ENCODE measurements around the gene MORC4.

The MORC4 gene

GRCh38 chrX:106905064-106905708 is 94.8 kb downstream of the MORC4 start:
- DNase-seq: no peak

- DNase-seq: no peak
These were observed 96.0 kb downstream of the MORC4 start for GRCh38 chrX:106903856-106904528.

- no peak for DNase-seq
These were observed 96.7 kb downstream of the MORC4 start, which contains the start of gene RIPPLY1 for GRCh38 chrX:106903291-106903824. Gene RIPPLY1 (minus strand): TSS chrX:106903341. CDS start chrX:106903287, 54 bp downstream.

- no peak for DNase-seq
These were observed 97.3 kb downstream of the MORC4 start for GRCh38 chrX:106902684-106903083.

- no peak for DNase-seq
These were observed 98.2 kb downstream of the MORC4 start for GRCh38 chrX:106901781-106902219.

- no peak for DNase-seq
These were observed 98.7 kb downstream of the MORC4 start for GRCh38 chrX:106901341-106901740.

- no peak for DNase-seq
These were observed 100.2 kb downstream of the MORC4 start for GRCh38 chrX:106899841-106900240.

- no peak for DNase-seq
These were observed 100.7 kb downstream of the MORC4 start for GRCh38 chrX:106899276-106899675.

GRCh38 chrX:106898462-106898861 is 101.5 kb downstream of the MORC4 start:
- peak; percentile 46 for DNase-seq

- DNase-seq: peak; percentile 40
These were observed 102.8 kb downstream of the MORC4 start for GRCh38 chrX:106897259-106897658.

GRCh38 chrX:106894978-106895452 is 105.0 kb downstream of the MORC4 start:
- peak; percentile 75 for DNase-seq

GRCh38 chrX:106894392-106894909 is 105.6 kb downstream of the MORC4 start:
- DNase-seq: peak; percentile 66

GRCh38 chrX:106891762-106892460 is 108.1 kb downstream of the MORC4 start:
- no peak for DNase-seq
